GM12873 (cell line): ENCODE results near the gene PGF.
A peak's percentile ranks its signal among the peaks of the same experiment; 100 is the strongest.

Experiments used
- CTCF ChIP-seq: IDR thresholded peaks from 2 replicates; pipeline ENCODE4 v1.5.1; 2012; ENCODE audit warnings: low read depth, mild to moderate bottlenecking, moderate library complexity, low read length, control low read depth; ENCODE audit not compliant: insufficient read depth; ENCODE audit errors: missing control alignments

The PGF gene

GRCh38 chr14:74917178-74917543 is 38.2 kb downstream of the PGF start:
- TF ChIP-seq CTCF, result no peak

GRCh38 chr14:74915826-74916225 is 39.6 kb downstream of the PGF start:
- no peak for TF ChIP-seq CTCF

- no peak for TF ChIP-seq CTCF
Observed at GRCh38 chr14:74915426-74915825, 40.0 kb downstream of the PGF start.

GRCh38 chr14:74913986-74914573 is 41.3 kb downstream of the PGF start:
- TF ChIP-seq CTCF, result peak; percentile 72

GRCh38 chr14:74913393-74913910 is 41.9 kb downstream of the PGF start:
- no peak for TF ChIP-seq CTCF

GRCh38 chr14:74912801-74913200 is 42.6 kb downstream of the PGF start:
- TF ChIP-seq CTCF, result no peak

- TF ChIP-seq CTCF, result no peak
Observed at GRCh38 chr14:74912111-74912510, 43.3 kb downstream of the PGF start.

- TF ChIP-seq CTCF, result no peak
Observed at GRCh38 chr14:74911704-74912103, 43.7 kb downstream of the PGF start.
